RPMI8226 (cell line): ENCODE measurements around the gene KPNB1.
"Not testable (repeated sequence)": the region's sequence is repeated elsewhere in the genome, so short reads cannot be mapped to it uniquely, and the experiment has no call there.

Source experiments
- DNase-seq: peaks from one replicate; pipeline ENCODE4 v3.0.0-alpha.2; 2015

KPNB1 gene

DNA sequence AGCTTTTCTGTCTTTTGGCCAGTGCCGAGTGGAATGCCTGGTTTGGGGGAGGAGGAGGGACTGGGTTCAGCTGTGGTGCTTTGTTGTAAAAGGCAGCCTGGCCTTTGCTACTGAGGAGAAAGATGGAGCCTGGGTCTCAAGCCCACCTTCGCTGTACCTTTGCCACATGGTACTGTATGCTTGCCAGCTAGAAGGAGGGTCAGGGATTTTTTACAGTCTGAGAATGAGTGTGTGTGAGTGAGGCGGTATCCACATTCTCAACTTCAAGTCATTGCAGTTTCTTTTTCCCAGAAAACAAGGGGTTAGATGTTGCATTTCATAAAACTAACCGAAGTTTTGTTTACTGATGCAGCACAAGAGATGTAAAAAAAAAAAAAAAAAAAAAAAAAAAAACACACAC lies 33.0 kb downstream of the KPNB1 start:
- DNase-seq, result not testable (repeated sequence)

DNA sequence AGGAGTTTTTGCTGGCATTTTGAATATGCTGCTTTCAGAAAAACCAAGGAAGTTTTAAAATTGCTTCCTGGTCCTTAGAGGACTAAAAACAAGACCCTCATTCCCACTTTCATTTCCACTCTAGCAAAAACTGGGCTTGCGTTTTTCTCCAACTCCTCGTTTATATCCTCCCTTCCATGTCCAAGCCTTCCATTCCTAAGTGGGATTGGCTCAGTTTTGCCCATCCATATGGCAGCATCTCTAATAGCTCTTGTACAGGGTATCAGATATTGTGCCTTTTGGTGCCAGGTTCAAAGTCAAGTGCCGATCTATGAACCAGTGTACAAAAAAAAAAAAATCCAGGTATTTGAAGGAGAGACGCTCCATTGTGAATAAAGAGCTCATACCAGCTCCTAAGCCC lies 34.3 kb downstream of the KPNB1 start:
- DNase-seq, result no peak

DNA sequence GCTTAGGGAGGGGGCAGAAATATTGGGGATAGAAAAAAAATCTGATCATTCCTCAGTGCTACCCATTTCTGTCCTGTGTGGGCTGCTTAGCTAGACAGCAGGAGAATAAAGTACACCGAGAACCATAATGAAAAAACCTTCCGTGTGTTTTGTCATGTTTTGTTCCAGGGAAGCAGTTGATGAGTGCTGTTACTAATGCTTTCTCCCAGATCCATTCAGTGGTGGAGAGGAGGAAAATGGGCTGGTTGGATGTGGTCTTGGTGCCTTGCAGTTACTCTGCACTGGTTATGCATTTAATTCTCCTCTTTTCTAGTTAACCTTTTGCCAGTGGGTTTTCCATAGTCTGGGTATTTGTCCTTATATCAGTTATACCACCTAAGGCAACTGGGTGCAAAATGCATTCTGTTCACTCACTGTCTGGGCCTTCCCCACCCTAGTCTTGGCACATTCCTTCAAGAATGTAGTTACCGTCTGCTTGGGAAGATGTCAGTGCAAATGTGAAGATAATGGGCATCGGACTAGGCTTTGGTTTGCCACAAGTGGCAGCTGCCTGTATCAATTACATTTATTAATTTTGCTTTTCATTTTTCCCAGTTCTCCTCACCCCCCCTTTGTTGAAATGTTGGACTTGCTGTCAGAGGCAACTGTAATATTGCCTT lies 34.9 kb downstream of the KPNB1 start:
- no peak for DNase-seq

DNA sequence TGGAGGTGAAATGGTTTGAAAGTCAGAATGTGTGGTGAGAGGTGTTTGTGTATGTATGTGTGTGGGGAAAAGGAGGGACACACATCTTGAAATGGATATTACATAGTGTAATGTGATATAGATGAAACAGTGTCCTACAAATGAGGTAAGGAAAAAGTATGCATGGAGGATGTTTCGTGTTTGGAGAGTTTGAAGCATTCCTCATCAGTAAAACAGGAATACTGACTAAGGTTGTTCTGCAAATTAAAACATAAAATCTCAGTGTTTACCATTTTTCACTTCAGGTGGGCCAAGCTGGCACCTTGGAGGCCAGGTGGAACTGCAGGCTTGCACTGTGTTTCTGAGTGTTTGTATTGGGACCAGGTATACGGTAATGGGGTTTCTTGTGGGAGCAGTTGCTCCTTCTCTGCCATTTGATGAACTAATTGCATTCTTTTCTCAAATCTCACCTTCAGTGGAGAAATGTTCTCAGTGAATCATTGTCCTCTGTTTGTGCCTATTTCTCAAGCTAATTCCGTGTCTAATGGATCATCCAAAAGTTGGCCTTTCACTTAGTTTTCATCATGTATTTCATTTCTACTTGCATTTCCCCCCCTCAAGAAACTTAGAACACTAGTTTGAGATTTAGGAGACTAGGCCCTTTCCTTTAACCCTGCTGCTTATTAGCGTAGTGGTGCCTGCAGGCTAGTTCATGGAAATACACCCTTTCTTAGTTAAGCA lies 36.0 kb downstream of the KPNB1 start:
- no peak for DNase-seq

DNA sequence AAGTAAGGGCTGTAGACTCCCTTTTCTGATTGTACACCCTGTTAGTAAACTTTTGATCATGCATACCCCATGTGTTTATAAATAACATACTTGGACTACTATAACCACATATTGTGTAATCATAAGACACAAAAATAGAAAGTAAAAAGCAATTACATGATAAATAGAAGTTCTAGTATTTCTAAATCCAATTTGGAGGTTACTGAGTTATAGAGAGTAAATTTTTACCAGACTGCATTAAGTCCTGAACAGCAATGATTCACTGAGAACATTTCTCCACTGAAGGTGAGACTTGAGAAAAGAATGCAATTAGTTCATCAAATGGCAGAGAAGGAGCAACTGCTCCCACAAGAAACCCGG lies 36.5 kb downstream of the KPNB1 start:
- DNase-seq, result no peak

DNA sequence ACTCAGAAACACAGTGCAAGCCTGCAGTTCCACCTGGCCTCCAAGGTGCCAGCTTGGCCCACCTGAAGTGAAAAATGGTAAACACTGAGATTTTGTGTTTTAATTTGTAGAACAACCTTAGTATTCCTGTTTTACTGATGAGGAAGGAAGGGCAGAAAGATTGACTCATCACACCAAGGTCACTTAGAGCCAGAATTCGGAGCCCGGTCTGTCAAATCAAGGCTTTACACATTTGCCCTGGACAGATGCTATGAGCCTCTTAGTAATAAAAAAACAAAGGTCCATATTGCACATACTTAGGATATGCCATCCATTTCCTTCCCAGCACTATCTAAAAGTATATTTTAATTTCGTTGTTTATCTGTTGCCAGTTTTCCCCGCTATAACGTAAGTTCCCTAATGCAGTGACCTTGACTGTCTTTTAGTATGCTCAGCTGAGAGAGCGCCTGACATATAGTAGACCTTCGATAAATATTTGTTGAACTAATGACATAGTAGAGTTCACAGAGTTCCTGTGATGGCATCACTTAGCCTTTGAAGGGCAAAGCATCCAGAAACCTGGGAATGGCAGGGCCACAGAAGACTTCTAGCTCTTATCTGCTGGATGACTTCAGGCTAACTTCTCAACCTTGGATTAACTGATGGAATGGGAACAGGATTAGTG lies 37.1 kb downstream of the KPNB1 start:
- DNase-seq, result no peak

DNA sequence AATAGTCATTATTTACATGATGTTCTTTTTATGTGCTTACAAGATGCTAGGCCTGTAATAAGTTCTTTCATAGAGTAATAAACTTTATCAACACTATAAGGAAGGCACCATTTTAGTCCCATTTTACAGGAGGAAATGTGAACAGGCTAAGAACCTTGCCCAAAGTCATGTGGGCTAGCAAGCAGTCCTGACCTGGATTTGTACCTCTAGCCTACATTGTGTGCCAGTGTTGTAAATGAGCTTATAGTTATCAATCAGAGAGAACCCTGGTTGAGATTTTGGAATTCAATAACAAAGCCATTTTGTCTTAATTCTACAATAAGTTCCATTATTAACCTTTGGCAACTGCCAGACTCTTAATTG lies 37.6 kb downstream of the KPNB1 start:
- no peak for DNase-seq

DNA sequence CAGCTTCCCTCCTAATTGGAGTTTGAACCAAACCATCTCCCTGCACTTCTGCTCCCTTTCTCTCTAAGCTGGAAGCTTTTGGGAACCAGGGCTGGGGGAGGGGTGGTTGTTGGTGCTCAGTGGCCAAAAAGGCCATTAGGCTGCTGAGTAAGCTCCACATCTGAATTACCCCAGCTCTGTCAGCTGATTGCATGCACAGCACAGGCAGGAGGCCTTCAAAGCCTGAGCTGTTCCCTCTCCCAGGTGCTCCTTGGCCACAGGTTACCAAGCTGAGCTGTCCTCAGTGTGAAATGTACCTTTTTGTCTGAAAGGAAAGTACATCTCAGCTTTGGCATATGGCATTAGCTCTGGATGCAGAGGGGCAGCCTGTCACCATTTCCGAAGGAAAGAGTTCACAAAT lies 38.0 kb downstream of the KPNB1 start:
- peak; percentile 50 for DNase-seq

DNA sequence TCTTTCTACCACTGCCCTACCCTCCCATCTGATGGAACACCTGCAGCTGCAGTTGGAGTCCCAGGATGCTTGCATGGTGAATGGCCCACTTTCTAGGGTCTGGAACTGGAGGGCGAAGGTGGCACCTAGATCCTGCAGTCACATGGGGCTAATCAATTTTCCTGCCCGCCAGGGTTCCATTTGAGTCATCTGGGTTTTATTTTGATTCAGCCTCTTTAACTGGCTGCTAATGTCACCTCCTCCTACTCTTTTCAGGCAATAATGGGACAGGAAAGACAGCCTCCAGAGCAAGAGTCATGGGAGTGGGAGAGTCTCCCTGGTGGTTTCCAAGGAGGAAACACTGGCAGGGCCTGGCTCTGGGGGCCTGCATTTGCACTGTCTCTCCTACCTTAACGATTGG lies 40.4 kb downstream of the KPNB1 start:
- no peak for DNase-seq

DNA sequence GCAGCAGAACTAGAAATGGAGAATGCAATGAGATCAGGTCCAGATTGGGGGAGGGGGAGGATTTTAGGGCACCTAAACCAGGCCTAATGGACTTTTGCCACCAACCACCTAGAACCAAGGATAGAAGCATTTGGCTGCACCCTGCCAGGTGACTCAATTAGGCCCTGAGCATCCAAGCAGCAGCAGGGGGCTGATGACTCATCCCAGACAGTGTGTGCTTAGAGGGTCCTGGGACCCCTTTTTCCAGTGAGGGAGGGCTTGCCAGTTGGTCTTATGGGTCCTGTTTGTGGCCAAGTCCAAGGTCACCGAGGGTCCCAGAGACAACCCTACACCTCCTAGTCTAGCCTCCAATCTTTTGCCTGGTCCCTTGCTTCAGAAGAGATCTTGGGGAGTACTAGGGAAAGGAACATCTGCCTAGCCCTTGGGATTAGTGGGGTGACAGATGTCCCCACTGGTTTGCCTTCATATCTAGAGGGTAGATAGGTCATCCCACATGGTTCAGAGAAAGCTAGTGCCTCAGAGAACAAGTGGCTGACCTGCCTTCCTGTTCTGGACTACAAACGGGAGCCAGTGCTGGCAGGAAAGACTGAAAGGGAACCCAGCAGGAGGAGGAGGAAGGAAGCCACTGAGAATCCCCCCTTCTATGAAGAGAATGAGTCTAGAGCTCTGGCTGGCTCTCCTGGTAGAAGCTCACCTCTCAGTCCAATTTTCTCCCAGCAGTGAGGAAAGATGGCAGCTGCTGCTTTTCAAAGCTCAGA lies 42.6 kb downstream of the KPNB1 start:
- no peak for DNase-seq

DNA sequence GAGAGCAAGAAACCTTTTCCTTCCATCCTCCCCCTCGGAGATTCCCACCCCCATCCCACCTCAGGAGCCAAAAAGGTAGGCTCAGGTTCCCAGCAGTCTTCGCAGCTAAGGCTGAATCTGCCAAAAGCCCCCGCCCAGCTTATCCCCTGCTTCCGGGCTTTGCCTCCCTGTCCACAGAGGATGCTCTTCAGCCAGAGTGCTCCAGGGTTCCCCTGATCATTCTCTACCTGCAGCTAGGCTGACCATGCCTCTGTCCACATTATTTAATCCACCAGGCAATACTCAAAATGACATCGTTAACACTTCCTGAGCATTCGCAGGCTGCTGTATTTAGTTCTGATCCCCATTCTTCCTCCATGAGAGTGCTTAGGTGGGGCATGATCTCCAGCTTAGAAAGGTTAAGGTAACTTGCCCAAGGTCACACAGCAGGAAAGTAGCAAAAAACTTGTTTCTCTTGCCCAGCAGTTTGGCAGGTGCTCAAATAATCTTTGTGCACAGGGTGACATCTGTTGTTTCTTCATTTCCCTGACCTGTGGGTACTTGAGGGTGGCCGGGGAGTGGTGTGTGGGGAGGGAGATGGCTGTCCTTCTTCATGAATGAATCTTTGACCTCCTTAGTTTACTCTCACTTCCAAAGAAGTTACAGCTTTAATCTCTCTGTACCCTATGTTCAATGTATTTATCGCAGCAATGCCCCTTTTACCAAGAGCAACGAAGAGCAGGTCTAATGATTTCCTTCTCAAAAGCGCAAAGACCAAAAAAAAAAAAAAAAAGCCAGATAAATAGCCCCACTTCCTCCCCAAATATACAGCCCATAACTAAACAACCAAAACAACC lies 43.4 kb downstream of the KPNB1 start:
- peak; percentile 84 for DNase-seq

DNA sequence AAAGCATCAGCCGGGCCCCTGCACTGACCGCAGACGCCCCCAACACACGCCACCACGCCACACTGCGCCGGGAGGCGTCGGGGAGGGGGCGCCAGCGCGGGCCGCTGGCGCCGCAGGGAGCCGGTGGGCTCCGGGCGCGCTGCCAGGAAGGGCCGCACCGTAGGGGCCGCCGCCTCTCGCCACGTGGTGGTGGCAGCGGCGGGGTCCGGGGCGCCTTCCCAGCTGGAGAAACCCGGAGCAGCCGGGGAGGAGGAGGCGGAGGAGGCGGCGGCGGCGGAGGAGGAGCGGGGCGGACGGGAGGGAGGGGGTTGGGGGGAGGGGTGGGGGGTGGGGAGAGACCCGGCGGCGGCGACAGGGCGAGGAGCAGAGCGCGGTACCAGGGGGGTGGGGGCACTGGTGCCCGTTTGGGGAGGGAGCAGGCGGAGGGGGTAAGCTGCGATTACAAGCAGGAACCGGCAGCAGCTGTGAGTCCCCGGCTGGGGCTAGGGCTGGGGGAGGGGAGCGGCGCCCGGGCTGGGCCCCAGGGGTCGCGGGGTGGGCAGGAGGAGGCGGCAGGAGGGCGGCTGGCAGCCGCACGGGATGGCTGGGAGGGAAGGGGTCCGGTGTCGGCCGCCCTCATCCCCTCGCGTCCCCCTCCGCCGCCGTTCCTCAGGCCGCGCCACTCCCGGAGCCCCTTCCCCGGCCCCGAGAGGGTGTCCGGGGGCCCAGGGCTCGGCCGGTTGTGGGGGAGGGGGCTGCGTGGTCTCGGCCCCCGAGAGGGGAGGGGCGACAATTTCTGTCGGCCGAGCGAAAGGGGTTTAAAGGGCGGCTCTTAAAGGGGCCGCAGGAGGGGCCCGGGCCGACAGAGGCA lies 44.2 kb downstream of the KPNB1 start, which contains the start of gene TBKBP1:
TBKBP1 (plus strand) TSS at position 431 of the 850 bp plus-strand sequence. CDS start 1,952 bp downstream, outside the sequence.
- DNase-seq, result peak; percentile 73

DNA sequence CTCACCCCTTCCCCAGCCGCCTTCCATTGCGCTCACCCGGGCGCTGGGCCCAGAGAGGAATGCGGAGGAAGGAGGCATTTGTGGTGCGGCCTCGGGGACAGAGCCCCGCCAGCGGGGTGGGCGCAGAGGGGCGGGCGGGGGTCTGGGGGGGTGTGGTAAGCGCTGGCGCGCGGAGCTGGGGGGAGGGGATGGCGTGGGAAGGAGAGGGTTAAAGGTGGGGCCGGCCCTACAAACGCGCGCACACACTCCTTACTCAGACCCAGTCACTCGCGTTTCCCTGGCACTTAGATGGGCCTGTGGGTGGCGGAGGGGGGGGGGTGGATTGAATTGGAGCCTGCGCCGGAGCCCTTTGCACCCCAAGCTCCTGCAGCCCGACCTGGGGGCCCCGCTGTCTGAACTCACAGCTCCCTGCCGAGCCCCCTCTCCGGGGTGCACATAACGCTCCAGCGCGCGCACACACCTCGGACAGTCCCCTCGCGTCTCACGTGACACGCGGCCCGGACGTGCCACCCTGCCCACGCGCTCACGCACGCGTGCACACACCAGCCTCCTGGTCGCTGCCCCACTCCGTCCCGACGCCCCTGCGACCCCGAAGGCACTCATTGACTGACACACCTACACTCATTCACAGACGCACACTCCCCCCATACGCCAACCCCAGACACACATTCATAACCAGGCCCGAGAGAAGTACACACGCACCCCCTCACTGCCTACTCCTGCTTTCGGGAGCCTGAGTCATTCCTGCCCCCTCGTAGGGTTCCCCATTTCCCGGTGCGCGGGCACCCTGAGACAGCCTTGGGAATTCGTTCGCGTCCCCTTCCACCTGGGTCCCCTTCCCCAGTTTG lies 45.1 kb downstream of the KPNB1 start:
- no peak for DNase-seq

DNA sequence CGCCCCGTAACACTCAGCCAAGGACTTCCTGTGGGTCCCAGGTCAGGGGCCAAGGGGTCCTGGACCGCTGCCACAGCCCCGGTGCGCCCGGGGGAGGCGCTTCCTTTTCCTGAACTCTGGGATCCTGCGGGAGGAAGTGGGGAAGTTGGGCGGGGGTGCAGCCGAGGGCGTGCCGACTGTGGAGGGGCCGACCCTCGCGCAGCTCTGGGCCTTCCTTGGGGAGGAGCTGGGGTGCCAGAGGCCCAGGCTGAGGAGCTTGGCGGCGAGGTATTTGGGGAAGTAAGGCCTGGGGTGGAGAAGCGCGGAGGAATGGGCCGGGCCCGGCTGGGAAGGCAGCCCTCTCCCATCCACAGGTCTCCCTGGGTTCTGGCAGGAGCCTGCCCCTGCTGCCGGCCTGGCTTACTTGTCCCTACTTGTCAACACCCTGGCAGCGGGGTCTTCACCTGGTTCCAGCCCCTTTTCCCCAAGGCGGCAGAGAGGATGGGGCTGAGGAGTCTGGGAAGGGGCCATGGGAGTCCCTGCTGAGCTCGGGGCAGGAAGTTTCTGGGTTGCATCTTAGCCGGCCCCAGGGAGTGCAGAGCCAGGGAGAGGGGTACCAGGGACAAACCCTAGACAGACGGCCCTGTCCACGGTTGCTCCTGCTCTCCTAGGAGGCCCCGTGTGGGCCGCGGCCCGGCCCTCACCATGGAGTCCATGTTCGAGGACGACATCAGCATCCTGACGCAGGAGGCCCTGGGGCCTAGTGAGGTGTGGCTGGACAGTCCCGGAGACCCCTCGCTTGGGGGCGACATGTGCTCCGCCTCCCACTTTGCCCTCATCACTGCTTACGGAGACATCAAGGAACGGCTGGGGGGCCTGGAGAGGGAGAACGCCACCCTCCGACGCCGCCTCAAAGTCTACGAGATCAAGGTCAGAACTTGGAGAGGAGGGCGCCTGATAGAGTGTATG lies 46.0 kb downstream of the KPNB1 start:
- no peak for DNase-seq

DNA sequence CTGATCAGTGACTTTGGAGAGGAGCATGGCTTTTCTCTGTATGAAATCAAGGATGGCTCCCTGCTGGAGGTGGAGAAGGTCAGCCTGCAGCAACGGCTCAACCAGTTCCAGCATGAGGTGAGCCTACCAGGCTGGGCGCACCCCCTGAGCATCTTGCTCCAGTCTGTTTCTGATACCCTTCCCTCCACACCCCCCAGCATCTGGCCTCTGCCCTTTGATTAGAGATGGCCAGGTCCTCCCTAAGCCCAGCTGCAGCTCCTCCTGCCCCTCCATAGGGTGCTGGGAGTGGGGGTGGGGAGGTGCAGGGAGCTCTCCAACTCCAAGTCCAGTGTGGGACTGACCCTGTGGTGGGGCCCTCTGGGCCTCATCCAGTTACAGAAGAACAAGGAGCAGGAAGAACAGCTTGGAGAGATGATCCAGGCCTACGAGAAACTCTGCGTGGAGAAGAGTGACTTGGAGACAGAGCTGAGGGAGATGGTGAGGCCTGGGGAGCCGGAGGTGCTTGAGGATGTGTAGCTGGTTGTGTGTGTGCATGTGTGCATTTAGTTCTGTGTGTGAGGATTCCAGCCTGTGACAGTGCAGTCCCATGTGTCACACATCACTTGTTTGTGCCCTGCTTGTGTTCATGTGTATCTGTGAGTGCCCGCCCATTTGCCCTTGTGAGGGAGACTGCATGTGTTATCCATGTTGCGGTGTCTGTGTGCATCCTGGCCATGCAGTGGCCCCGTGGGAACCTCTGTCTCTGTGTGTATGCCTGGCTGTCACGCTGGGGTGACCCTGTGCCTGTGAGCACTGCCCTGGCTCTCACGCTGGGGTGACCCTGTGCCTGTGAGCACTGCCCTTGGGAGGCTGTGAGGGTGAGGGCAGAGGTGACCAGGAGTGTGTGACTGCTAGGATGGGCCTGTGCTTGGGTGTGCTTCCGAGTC lies 47.3 kb downstream of the KPNB1 start:
- no peak for DNase-seq

DNA sequence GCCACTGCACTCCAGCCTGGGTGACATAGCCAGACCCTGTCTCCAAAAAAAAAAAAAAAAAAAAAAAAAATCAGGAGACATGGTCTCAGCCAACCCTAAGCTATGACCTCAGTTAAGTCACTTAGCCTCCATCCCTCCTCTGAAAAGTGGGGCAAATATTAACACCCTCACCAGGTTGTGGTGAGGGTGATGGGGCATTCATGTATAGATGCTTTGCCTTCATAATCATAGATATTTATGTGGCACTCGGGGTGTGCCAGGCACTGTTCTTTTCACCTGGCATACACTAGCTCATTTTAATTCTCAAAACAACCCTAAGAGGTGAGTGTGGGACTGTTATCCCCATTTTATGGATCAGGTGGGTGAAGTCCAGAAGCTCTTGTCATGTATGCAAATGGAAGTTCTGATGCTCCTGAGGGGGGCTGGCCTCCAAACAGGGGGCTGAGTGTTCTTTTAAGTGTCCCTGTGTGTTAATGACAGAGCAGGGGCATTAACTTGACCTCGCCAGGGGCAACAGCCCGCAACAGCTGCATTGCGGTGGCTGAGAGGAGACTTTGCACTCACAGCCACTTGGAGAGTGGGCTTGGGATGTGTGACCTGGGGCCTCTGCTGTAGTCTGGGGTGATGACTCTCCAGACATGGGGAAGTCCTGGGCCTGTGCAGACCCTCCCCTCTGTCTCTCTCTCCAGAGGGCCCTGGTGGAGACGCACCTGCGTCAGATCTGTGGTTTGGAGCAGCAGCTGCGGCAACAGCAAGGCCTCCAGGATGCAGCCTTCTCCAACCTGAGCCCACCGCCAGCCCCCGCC lies 48.4 kb downstream of the KPNB1 start:
- DNase-seq, result no peak
